SHP77 (cell line): Measurements from ENCODE around the gene HOXB6.

Source experiments
- DNase-seq, 2 experiments: peaks; one replicate each; lab custom pipeline; 2025; lab: John Stamatoyannopoulos, UW

The HOXB6 gene

DNA sequence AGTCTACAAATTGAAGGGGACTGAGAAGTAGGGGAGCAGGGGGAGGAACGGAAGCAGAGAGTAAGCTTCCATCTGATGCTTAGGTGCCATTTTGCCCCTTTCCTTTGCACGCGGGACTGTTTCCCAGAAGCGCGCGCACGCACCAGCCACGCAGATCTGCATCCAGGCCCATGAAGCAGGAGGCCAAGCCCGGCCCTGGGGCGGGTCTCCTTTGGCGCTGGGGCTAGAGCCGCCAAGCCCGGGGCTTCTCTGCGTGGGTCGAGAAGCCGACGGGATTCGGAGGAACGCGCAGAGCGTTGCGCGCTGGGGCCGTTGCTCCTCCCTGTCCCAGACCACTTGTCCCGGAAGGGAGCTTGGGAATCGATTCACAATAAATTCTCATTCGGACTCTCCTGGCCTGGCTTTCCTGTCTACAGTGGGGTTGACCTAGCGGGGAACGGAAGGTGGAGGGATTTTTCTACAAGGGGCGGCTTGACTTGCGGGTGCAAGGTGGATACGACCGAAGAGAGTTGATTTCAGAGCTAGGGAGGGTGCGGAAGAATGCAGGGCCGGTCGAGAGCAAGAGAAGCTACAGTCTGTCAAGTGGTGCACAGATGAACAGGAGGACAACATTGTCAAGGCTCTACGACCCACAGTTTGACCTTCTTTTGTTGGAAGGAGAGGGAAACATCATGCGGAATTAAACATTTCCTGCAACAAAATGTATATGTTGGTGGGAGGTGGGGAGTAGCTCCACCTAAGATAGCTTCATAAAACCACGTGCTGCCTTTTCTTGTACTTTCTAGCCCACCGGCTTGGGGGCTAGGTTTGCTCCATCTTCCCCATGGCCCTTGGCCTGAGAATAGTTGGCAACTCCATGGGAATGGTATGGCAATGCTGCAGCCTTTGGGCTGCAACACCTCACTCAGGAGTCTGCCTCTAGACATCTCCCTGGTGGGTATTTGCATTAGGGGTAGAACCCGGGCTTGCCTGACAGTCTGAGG, 16.9 kb upstream of the HOXB6 start:
- DNase-seq = no peak

GRCh38 chr17:48620461-48621139, 15.8 kb upstream of the HOXB6 start:
- no peak for DNase-seq

DNA sequence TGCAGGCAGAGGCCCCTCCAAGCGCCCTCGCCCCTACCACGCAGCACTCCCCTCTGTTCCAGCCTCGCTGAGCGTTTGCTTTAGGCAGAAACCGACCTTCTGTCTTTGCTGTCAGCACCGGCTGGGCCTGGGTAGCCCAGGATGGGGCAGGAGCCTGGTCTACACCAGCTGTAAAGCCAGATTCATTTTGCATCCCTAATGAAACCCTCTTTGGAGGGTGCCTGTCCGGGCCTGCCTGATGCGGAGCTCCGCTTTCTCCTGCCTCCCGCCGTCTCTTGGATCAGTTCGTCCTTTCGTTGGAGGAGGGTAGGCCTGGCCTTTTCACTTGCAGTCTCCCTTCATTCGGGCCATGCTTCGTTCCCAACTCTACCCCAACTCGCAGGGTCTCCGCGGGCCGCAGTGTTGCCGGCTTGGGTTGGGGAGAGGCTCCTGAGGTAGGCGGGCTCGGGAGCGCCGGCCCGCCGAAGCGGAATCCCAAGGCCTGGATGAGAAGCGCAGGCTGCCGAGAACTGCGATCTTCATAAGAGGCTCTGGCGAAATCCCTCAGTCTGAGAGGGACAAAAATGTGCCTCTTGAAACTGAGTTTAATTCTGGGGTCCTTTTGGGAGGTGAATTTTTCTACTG, 15.2 kb upstream of the HOXB6 start:
- DNase-seq = no peak

DNA sequence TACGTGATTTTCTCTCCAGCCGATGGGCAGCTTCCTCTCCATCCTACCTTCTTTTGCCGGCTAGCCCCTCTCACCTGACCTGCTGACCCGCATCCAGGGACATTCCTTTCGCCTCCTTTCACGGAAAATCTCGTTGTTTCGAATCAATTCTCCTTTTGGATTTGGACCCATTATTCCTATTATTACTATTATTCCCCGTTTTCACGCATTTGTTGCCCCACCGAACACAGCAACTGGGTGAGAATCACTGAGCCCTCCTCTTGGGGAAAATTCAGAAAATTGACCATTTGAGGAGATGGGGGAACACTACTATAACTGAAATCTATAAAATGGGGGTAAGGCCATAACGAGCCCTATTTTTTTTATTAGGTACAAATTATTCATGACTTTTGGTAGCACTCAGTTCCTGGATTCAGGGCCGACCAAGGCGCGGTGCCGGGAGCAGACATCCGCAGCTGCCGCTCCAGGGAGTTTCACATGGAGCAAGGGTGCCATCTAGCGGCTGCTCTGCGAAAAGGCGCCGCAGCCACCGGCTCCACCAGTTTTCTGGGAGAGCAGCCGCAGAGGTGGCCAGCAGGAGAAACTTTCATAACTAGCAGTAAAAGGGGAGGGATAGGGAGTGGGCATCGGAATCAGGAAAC, 13.6 kb upstream of the HOXB6 start:
- peak; percentile 81 to 84 for DNase-seq

DNA sequence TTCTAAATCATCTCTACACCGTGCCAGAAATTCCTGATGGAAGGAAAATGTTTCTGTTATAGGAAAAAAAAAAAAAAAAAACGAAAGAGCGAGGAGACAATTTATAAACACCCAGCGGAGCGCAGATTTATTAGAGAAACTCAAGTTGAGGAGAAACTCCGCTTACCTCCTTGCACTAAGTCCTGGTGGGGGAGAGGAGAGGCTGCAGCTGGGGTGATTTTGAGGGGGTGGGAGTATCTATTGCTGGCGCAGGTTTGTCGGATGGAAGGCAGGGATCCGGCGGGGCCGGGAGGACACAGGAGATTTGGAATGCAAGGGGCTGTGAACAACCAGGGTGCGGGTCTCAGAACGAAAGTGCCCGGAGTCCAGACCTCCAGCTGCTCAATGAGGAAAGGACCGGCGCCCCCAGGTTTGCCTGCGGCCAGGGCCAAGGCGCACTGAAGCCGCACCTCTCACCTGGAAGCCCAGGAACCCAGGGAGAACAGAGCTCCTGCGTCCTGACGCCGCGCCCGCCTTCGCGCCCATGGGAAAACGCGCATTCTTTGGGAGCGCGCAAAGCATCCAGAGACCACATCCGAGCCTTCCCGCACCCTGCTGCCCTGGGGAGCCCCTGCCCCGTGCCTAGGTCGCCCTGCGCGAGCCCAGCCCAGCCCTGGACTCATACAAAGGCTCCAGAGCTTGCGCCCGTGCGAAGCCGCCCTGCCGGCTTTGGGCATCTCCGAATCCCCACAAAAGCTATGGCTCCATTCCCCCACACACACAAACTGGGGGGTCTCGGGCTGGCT, 12.9 kb upstream of the HOXB6 start:
- DNase-seq = no peak

- DNase-seq = no peak
Measured at GRCh38 chr17:48616717-48617470, 12.1 kb upstream of the HOXB6 start.

GRCh38 chr17:48615963-48616716, 11.4 kb upstream of the HOXB6 start:
- no peak for DNase-seq

GRCh38 chr17:48615047-48615962, 10.5 kb upstream of the HOXB6 start, which contains the start of gene HOXB8:
Gene HOXB8 (minus strand): TSS chr17:48615292. CDS start chr17:48614704, 588 bp downstream.
- peak in 1 of 2 experiments; percentile 20 for DNase-seq

DNA sequence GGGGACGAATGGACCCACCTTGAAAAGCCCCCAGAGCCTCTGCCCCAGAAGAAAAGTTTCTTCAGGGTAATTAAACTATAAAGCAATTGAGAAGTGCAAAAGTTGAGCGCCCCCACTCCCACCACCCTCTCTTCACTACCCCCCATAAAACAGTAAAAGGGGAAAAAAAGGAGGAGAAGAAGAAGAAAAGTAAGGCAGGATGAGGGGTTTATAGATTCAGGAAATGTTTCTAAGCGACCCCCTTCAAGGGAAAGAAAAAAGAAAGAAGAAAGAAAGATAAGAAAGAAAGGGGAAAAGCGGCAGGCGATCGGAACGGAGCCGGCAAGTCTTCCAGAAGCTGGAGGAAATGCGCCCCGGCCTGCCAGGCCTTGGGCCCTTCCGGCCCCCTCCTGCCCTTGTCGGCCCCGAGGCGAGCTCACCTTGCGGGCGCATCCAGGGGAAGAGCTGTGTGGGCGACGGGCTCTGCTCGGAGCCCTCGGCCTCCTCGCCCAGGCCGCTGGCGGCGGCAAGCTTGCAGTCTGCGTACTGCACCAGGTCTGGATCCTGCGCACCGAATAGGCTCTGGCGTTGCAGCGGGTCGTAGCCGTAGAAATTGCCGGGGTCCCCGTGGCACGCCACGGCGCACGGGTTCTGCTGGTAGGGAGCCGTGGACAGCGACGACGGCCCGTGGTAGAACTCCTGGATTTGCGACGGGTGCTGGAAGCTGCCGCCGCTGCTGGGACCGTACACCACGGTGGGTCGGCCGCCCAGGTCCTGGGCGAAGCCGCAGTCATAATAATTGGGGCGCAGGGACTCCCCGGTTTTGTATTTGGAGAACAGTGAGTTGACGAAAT, 9.3 kb upstream of the HOXB6 start:
- peak in 1 of 2 experiments; percentile 31 for DNase-seq

DNA sequence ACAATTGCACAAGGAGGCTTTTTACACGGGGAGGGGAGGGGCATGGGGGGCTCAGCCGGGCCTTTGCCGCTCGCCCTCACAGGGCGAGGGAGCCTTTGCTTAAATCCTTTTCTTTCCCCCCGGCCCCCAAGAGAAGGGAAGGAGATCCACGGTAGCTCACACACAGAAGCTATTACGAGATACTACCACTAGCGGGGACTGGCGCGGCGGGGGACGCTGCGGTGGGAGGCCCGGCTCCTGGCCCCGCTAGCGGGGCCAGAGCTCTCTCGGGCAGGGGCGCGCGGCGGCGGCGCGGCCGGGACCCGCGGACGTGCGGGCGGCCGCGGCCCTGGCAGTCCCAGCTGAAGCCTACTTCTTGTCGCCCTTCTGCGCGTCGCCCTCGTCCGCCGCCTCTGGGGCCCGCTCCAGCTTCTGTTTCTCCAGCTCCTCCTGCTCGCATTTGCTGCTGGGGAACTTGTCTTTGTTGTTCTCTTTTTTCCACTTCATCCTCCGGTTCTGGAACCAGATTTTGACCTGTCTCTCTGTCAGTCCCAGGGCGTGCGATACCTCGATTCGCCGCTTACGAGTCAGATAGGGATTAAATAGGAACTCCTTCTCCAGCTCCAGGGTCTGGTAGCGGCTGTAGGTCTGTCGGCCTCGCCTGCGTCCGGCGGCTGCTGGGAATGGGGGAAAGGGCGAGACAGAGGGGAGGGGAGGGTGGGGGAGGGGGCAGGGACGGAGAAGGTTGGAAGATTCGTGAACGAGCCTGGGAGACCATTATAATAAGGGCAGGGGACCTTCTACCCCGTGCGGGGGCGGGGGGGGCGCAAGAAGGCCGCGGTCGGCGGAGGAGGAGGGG, 8.3 kb upstream of the HOXB6 start:
- peak in 1 of 2 experiments; percentile 67 for DNase-seq

DNA sequence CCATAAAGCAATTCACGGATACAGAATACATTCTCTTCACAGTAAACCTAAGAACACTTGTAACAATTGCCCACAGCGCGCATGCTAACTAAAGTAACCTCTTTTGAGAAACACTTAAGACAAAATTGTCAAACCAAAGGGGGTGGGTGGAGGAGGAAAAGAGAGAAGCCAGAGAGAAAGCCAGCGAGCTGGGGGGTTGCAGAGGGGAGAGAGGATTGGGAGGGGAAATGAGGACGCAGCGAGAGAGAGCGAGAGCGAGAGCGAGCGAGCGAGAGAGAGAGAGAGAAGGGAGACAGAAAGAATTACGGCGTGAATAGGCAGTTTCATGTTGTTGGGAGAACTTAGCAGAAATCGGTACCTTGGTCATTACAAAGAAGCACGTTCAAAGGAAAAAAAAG, 7.7 kb upstream of the HOXB6 start:
- DNase-seq = peak; percentile 43 to 55

- DNase-seq = peak; percentile 92 to 96
Measured at GRCh38 chr17:48611681-48612455, 7.1 kb upstream of the HOXB6 start.

- peak; percentile 49 to 63 for DNase-seq
Measured at GRCh38 chr17:48611213-48611612, 6.4 kb upstream of the HOXB6 start.

DNA sequence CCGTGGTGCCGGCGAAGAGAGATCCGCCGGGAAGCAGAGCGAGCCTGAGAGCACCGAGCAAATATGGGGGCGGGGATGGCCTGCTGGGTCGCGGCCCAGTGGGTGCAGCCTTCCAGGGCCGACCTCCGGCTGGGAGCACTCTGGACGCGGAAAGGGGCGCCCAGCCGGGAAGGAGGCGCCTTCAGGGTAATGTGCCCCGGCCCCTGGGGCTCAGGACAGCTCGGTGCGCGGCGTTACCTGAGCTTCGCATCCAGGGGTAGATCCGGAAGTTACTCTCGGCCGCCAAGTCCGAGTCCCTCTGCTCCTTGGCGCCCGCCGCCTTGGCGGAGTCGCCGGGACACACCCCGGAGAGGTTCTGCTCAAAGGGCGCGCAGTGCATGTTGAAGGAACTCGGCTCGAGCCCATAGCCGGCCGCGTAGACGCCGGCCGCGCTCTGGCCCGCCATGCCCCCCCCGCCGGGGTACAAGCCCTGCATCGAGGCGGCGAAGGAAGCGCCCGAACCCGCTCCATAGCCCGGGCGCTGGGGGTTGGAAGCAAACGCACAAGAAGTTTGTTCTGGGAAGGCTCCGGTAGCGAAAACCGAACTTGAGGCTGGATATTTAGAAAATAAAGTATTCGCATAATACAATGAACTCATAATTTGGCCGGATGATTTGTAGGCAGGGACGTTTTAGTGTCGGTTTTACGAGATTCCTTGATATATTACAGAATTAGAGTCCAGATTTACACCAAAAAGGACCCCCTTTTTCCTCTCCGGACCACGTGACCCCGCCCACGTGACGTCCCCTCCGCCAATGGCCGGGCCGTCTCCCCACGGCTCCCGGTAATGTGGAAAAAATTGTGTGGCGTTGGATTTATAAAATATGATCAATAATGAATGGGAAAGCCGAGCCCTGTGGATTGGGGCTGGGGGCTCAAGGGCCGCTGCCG, 5.8 kb upstream of the HOXB6 start, which contains the start of gene HOXB7:
TSS of gene HOXB7 (minus strand) at position 736 of the 930 bp plus-strand sequence. CDS start at position 637, 99 bp downstream.
- DNase-seq = peak; percentile 66 to 75
